ENCODE measurements around the gene TREH.
"Not testable (repeated sequence)": the region's sequence is repeated elsewhere in the genome, so short reads cannot be mapped to it uniquely, and the experiment has no call there.

Gene TREH

GRCh38 chr11:118627566-118627965 is 51.9 kb downstream of the TREH start:
- DNase-seq, result no peak

- no peak for DNase-seq
Observed at GRCh38 chr11:118625976-118626375, 53.5 kb downstream of the TREH start.

GRCh38 chr11:118625036-118625690 is 54.3 kb downstream of the TREH start:
- no peak for DNase-seq

- DNase-seq, result no peak
Observed at GRCh38 chr11:118623269-118623655, 56.2 kb downstream of the TREH start.

- no peak for DNase-seq
Observed at GRCh38 chr11:118622376-118623268, 56.8 kb downstream of the TREH start.

- DNase-seq, result no peak
Observed at GRCh38 chr11:118621784-118622375, 57.6 kb downstream of the TREH start.

GRCh38 chr11:118621071-118621783 is 58.2 kb downstream of the TREH start:
- peak in 1 of 4 experiments; percentile 5 for DNase-seq

- DNase-seq, result no peak
Observed at GRCh38 chr11:118620529-118621070, 58.9 kb downstream of the TREH start.

GRCh38 chr11:118619444-118620197 is 59.8 kb downstream of the TREH start:
- DNase-seq, result no peak

GRCh38 chr11:118618991-118619375 is 60.5 kb downstream of the TREH start:
- no peak for DNase-seq

GRCh38 chr11:118618115-118618990 is 61.1 kb downstream of the TREH start:
- DNase-seq, result no peak

GRCh38 chr11:118615976-118616371 is 63.5 kb downstream of the TREH start:
- no peak for DNase-seq

GRCh38 chr11:118615282-118615975 is 64.0 kb downstream of the TREH start:
- no peak for DNase-seq

GRCh38 chr11:118614511-118614910 is 64.9 kb downstream of the TREH start:
- DNase-seq, result no peak

GRCh38 chr11:118612378-118612777 is 67.1 kb downstream of the TREH start:
- DNase-seq, result no peak

- DNase-seq, result not testable (repeated sequence)
Observed at GRCh38 chr11:118611433-118611795, 68.0 kb downstream of the TREH start.

- peak; percentile 63 to 84 (median 72) for DNase-seq
Observed at GRCh38 chr11:118610773-118611432, 68.5 kb downstream of the TREH start.

- no peak for DNase-seq
Observed at GRCh38 chr11:118610225-118610772, 69.2 kb downstream of the TREH start.

- DNase-seq, result peak in 1 of 4 experiments; percentile 6
Observed at GRCh38 chr11:118609380-118610224, 69.8 kb downstream of the TREH start.
